Ovary (tissue), 3 donors: ENCODE data around the gene SUV39H1.

Experiments used
- POLR2A ChIP-seq: fragments of 450-650 bp; IDR thresholded peaks from one replicate; pipeline ENCODE4 v1.6.1; 2017; ENCODE audit warnings: antibody characterized with exemption, mild to moderate bottlenecking, moderate library complexity
- TF ChIP-seq, protein P1 (sequence below), 3 donors: fragments of 450-650 bp in 2 of 3; fragments of 200-600 bp in 1 of 3; IDR thresholded peaks; one replicate each; pipeline versions ENCODE4 v1.5.1 to v1.8.0; 2016 to 2022; ENCODE audit warnings: antibody characterized with exemption in 3 of 3, mild to moderate bottlenecking in 1 of 3
- donor health status: DM: no; HTN: no; CAD: no.

DNA sequence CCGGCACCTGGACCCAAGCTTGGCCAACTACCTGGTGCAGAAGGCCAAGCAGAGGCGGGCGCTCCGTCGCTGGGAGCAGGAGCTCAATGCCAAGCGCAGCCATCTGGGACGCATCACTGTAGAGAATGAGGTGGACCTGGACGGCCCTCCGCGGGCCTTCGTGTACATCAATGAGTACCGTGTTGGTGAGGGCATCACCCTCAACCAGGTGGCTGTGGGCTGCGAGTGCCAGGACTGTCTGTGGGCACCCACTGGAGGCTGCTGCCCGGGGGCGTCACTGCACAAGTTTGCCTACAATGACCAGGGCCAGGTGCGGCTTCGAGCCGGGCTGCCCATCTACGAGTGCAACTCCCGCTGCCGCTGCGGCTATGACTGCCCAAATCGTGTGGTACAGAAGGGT is 3.7 kb downstream of the SUV39H1 start:
- TF ChIP-seq, protein P1, sequence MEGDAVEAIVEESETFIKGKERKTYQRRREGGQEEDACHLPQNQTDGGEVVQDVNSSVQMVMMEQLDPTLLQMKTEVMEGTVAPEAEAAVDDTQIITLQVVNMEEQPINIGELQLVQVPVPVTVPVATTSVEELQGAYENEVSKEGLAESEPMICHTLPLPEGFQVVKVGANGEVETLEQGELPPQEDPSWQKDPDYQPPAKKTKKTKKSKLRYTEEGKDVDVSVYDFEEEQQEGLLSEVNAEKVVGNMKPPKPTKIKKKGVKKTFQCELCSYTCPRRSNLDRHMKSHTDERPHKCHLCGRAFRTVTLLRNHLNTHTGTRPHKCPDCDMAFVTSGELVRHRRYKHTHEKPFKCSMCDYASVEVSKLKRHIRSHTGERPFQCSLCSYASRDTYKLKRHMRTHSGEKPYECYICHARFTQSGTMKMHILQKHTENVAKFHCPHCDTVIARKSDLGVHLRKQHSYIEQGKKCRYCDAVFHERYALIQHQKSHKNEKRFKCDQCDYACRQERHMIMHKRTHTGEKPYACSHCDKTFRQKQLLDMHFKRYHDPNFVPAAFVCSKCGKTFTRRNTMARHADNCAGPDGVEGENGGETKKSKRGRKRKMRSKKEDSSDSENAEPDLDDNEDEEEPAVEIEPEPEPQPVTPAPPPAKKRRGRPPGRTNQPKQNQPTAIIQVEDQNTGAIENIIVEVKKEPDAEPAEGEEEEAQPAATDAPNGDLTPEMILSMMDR (IDR thresholded peaks at IDR 0.05) = no peak
- TF ChIP-seq POLR2A = no peak
